Upper lobe of left lung (tissue), 6 donors: ENCODE measurements around the gene ISLR. TPM values are rescaled to one million over a fixed set of nuclear protein-coding genes. Genes with fewer than 3 reads are reported as not detected.

Experiments used
- ATAC-seq, 2 donors: fragments of 200-7000 bp; cut with Tn5 transposase; one replicate each; pipeline ENCODE4 v1.9.1; 2022; ENCODE audit warnings: mild to moderate bottlenecking in 2 of 2, moderate library complexity in 2 of 2; ENCODE audit not compliant: low FRiP score in 2 of 2
- DNase-seq, 2 donors: peaks; one replicate each; pipeline ENCODE4 v3.0.0-alpha.2; 2019 to 2020
- H3K27ac ChIP-seq, 4 donors: fragments of 200-600 bp; sonication (generic); one replicate each; pipeline ENCODE4 v1.5.1; 2016 to 2019
- H3K27me3 ChIP-seq, 4 donors: fragments of 200-600 bp; sonication (generic); one replicate each; pipeline ENCODE4 v1.5.1; 2017 to 2019
- H3K36me3 ChIP-seq, 4 donors: fragments of 200-600 bp; sonication (generic); one replicate each; pipeline ENCODE4 v1.5.1; 2016 to 2019
- H3K4me1 ChIP-seq, 4 donors: fragments of 200-600 bp; sonication (generic); one replicate each; pipeline ENCODE4 v1.5.1; 2018 to 2019
- H3K4me3 ChIP-seq, 4 donors: fragments of 200-600 bp; sonication (generic); one replicate each; pipeline ENCODE4 v1.5.1; 2017 to 2019; ENCODE audit warnings: mild to moderate bottlenecking in 2 of 4, moderate library complexity in 1 of 4
- H3K9me3 ChIP-seq, 4 donors: fragments of 200-600 bp; sonication (generic); one replicate each; pipeline ENCODE4 v1.5.1; 2018 to 2019
- EP300 ChIP-seq, 4 donors: sonication (generic); formaldehyde crosslinking; IDR thresholded peaks; one replicate each; pipeline ENCODE4 v1.5.1; 2017; ENCODE audit warnings: antibody characterized with exemption in 4 of 4, control low read depth in 2 of 4
- POLR2A ChIP-seq, 4 donors: fragments of 450-650 bp; IDR thresholded peaks; one replicate each; pipeline ENCODE4 v1.5.1; 2016 to 2017; ENCODE audit warnings: antibody characterized with exemption in 4 of 4, mild to moderate bottlenecking in 2 of 4
- POLR2AphosphoS5 ChIP-seq, 2 donors: sonication (generic); formaldehyde crosslinking; IDR thresholded peaks; one replicate each; pipeline ENCODE4 v1.5.1; 2017; ENCODE audit warnings: antibody characterized with exemption in 2 of 2
- WGBS, 2 donors: methylation state at CpG; one replicate each; pipeline ENCODE4 v1.1.5; 2017 to 2018; 5-methylcytosine and 5-hydroxymethylcytosine counted together
- total RNA-seq, 6 donors: library from RNA; depleted of rRNA in 4 of 6; stranded (reverse); fragments of >200 nt in 4 of 6; gene quantifications; one replicate each; pipeline versions ENCODE4 v1.1.0 to v1.2.1, GENCODE V29; 2016 to 2021
- TF ChIP-seq, protein P1 (sequence below), 6 experiments: fragments of 450-650 bp in 4 of 6; fragments of 200-600 bp in 2 of 6; sonication (generic) in 2 of 6; IDR thresholded peaks; one replicate each; pipeline ENCODE4 v1.5.1; 2016 to 2019; ENCODE audit warnings: antibody characterized with exemption in 6 of 6
- donor health status: DM: no; HTN: no; CAD: no; lungs with moderate emphysema.
- donor health status: DM: no; HTN: yes; CAD: no; lungs with severe emphysema.

Gene ISLR, protein sequence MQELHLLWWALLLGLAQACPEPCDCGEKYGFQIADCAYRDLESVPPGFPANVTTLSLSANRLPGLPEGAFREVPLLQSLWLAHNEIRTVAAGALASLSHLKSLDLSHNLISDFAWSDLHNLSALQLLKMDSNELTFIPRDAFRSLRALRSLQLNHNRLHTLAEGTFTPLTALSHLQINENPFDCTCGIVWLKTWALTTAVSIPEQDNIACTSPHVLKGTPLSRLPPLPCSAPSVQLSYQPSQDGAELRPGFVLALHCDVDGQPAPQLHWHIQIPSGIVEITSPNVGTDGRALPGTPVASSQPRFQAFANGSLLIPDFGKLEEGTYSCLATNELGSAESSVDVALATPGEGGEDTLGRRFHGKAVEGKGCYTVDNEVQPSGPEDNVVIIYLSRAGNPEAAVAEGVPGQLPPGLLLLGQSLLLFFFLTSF
- 10 to 100 TPM; 11.5 to 48.4 (median 21.3) TPM for total RNA-seq

DNA sequence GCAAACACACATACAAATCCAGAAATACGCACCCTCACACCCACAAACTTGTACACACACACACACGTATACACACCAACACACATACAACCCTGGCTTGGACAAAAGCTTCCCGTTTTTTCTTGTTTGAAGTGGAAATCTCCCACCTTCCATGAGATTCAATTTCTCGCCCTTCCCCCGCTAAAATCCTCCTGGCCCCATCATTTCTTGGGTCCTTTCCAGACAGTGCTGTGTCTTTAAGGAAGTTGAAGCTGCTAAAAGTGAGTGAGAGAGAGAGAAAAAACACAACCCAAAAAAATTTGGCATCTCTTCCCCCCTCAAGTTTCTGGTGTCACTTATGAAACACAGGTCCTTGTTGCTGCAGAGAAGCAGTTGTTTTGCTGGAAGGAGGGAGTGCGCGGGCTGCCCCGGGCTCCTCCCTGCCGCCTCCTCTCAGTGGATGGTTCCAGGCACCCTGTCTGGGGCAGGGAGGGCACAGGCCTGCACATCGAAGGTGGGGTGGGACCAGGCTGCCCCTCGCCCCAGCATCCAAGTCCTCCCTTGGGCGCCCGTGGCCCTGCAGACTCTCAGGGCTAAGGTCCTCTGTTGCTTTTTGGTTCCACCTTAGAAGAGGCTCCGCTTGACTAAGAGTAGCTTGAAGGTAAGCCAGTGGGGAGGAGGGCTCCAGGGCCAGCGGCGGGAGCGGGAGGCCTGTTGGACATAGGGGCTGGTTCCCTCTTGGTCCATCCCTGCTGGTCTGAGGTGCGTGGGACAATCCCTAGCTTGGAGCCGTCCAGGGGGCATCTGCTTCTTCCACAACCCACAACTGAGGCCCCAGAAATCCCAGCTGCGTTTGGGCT, at the start of gene ISLR:
ISLR (plus strand) TSS at position 331 of the 839 bp plus-strand sequence. CDS start 1,149 bp downstream, outside the sequence.
- peak; percentile 28 to 59 for ATAC-seq
- no peaks in the 10 kb centered on the region for H3K36me3 ChIP-seq
- TF ChIP-seq POLR2AphosphoS5 (IDR thresholded peaks at IDR 0.05) (peak in 1 of 2 donors; percentile 28), POLR2A (IDR thresholded peaks at IDR 0.05) (no peak)
- peak within 1 kb of the TSS in 3 of 4 donors; percentile 21 to 37 (median 35) for H3K4me3 ChIP-seq
- H3K27me3 ChIP-seq = no peaks in the 10 kb centered on the region
- H3K4me1 ChIP-seq = peaks cover 0 to 17% (median 6%) of the 10 kb centered on the region in 4 donors
- whole genome bisulfite sequencing, 2 donors = 38 to 60% methylated on average over 8 to 20 of the region's 20 CpGs
- DNase-seq = peak in 1 of 2 donors; percentile 23
- no peaks in the 10 kb centered on the region for H3K9me3 ChIP-seq
- H3K27ac ChIP-seq = peak within 1 kb of the TSS; percentile 16 to 80 (median 72)

DNA sequence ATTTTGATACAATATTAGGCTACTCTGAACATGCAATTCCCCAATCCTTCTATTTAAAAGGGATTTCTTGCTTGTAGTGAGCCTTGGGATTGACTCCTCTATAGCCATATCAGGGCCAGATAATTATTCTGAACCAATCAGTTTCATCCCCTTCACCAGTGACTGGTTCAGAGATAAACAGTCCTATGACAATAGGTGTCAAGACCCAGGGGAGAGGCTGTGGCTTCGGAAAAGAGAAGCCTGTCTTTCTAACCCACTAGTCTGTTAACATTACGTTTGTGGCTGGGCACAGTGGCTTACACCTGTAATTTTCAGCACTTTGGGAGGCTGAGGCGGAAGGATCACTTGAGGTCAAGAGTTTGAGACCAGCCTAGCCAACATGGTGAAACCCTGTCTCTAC, 49.3 kb upstream of the ISLR start:
- 45 to 73% methylated on average over 3 of the region's 3 CpGs for WGBS, 2 donors
- ATAC-seq (no peak), DNase-seq (no peak)
- Histone ChIP-seq H3K9me3 (no peaks in the 10 kb centered on the region), H3K4me3 (no peak overlapping the region), H3K27ac (no peak overlapping the region), H3K27me3 (peaks cover 0 to 30% (median 13%) of the 10 kb centered on the region in 4 donors), H3K4me1 (peaks cover 18 to 21% (median 20%) of the 10 kb centered on the region in 4 donors), H3K36me3 (no peaks in the 10 kb centered on the region)
- TF ChIP-seq, protein P1, sequence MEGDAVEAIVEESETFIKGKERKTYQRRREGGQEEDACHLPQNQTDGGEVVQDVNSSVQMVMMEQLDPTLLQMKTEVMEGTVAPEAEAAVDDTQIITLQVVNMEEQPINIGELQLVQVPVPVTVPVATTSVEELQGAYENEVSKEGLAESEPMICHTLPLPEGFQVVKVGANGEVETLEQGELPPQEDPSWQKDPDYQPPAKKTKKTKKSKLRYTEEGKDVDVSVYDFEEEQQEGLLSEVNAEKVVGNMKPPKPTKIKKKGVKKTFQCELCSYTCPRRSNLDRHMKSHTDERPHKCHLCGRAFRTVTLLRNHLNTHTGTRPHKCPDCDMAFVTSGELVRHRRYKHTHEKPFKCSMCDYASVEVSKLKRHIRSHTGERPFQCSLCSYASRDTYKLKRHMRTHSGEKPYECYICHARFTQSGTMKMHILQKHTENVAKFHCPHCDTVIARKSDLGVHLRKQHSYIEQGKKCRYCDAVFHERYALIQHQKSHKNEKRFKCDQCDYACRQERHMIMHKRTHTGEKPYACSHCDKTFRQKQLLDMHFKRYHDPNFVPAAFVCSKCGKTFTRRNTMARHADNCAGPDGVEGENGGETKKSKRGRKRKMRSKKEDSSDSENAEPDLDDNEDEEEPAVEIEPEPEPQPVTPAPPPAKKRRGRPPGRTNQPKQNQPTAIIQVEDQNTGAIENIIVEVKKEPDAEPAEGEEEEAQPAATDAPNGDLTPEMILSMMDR (IDR thresholded peaks at IDR 0.05) = no peak
- TF ChIP-seq EP300 (IDR thresholded peaks at IDR 0.05) (no peak), POLR2A (IDR thresholded peaks at IDR 0.05) (no peak), POLR2AphosphoS5 (IDR thresholded peaks at IDR 0.05) (no peak)

DNA sequence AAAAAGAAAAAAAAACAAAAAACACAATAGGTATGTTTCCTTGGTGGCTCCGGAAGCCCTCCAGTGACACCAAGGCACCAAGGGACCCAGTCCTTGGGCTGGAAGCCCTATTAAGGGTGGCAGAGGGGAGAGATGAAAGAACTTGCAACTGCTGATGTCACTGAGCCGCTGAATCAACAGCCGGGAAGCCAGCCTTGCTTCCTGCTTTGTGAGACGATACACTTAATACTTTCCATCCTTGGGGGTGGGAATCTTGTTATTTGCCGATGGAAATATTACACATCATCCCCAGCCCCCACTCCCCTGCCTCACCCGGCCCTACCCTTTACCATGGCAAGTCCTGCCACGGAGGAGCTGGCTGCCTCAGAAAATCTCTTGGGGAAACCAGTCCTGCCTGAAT, 48.8 kb upstream of the ISLR start:
- ATAC-seq = no peak
- Histone ChIP-seq H3K4me1 (peaks cover 22 to 26% (median 25%) of the 10 kb centered on the region in 4 donors), H3K4me3 (no peak overlapping the region), H3K36me3 (no peaks in the 10 kb centered on the region), H3K27me3 (peaks cover 0 to 36% (median 16%) of the 10 kb centered on the region in 4 donors), H3K27ac (no peak overlapping the region), H3K9me3 (no peaks in the 10 kb centered on the region)
- WGBS, 2 donors = 67 to 70% methylated on average over 7 of the region's 7 CpGs
- DNase-seq = no peak
- TF ChIP-seq POLR2AphosphoS5 (IDR thresholded peaks at IDR 0.05) (no peak), EP300 (IDR thresholded peaks at IDR 0.05) (no peak), POLR2A (IDR thresholded peaks at IDR 0.05) (no peak)
- TF ChIP-seq, protein P1 (IDR thresholded peaks at IDR 0.05) = no peak

DNA sequence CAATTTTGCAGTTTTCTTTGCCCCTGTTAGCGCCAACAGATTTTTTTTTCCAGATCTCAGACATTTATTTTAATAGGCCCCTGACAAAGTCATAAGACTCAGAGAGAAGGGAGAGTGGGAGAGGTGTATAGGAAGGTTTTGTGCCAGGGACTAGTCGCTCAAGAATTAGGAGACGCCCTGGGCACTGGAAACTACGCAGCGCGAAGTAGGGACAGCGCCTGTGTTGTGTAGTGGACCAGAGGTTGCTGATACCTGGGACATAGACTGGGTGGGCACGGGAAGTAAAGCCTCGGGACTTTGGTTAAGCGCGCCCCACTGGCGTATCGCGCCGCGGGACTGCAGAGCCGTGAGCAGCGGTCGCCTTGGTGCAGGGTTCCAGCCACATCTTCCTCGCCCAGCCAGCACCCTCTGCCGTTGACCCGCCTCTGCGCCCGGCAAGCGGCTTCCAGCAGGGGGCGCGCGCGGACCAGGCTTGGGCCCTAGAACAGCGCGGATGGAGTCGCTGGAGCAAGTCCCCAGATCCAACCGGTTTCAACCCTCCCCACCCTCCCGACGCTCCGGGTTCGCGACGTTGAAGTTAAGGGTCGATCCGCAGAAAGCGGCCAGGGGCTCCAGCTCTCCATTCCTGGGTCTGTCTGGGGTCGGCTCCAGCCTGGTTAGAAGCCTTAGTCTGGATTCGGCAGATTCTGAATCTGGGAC, 46.1 kb upstream of the ISLR start:
- H3K9me3 ChIP-seq = no peaks in the 10 kb centered on the region
- DNase-seq (peak; percentile 83 to 99), ATAC-seq (peak; percentile 90 to 95)
- H3K4me3 ChIP-seq = peak overlapping the region in 3 of 4 donors; percentile 24 to 42 (median 42)
- H3K27ac ChIP-seq = no peak overlapping the region
- H3K27me3 ChIP-seq = peaks cover 4 to 62% (median 29%) of the 10 kb centered on the region in 4 donors
- WGBS, 2 donors = 16 to 28% methylated on average over 10 to 23 of the region's 44 CpGs
- no peak for TF ChIP-seq POLR2AphosphoS5 (IDR thresholded peaks at IDR 0.05)
- TF ChIP-seq, protein P1 (IDR thresholded peaks at IDR 0.05) = peak; percentile 94 to 98 (median 96)
- peaks cover 25 to 38% (median 33%) of the 10 kb centered on the region in 4 donors for H3K4me1 ChIP-seq
- no peaks in the 10 kb centered on the region for H3K36me3 ChIP-seq
